SK-N-SH treated with all-trans-retinoic acid at 6 μM for 48 hours (cell line): ENCODE results near the gene IGDCC3.

Experiments
- ARNTL ChIP-seq: fragments of 450-650 bp; formaldehyde crosslinking; IDR thresholded peaks from 2 replicates; pipeline ENCODE4 v1.5.0; 2020; ENCODE audit warnings: low read depth, mild to moderate bottlenecking, moderate library complexity, borderline replicate concordance
- GLIS3 ChIP-seq: fragments of 250-450 bp; sonication (Bioruptor Pico); IDR thresholded peaks from 2 replicates; pipeline ENCODE4 v1.5.0; 2020; ENCODE audit warnings: mild to moderate bottlenecking, moderate library complexity
- ISL1 ChIP-seq: fragments of 250-450 bp; sonication (Bioruptor Pico); IDR thresholded peaks from 2 replicates; pipeline ENCODE4 v2.1.2; 2022; ENCODE audit warnings: mild to moderate bottlenecking, moderate library complexity
- PATZ1 ChIP-seq: fragments of 250-450 bp; sonication (Bioruptor Pico); IDR thresholded peaks from 2 replicates; pipeline ENCODE4 v1.8.0; 2020; ENCODE audit warnings: mild to moderate bottlenecking, moderate library complexity, borderline replicate concordance
- POU6F1 ChIP-seq: fragments of 250-450 bp; sonication (Bioruptor Pico); IDR thresholded peaks from 2 replicates; pipeline ENCODE4 v1.8.0; 2021; ENCODE audit warnings: low read depth, mild to moderate bottlenecking, moderate library complexity, borderline replicate concordance
- PPARA ChIP-seq: fragments of 250-450 bp; sonication (Bioruptor Pico); IDR thresholded peaks from 2 replicates; pipeline ENCODE4 v1.5.0; 2020; ENCODE audit warnings: mild to moderate bottlenecking, borderline replicate concordance
- RARB ChIP-seq: fragments of 250-450 bp; sonication (Bioruptor Pico); IDR thresholded peaks from 2 replicates; pipeline ENCODE4 v1.8.0; 2021; ENCODE audit warnings: mild to moderate bottlenecking, moderate library complexity
- TCF4 ChIP-seq: fragments of 250-450 bp; sonication (Bioruptor Pico); IDR thresholded peaks from 2 replicates; pipeline ENCODE4 v1.8.0; 2021; ENCODE audit warnings: mild to moderate bottlenecking, moderate library complexity, borderline replicate concordance
- TSHZ2 ChIP-seq: fragments of 250-450 bp; sonication (Bioruptor Pico); IDR thresholded peaks from 2 replicates; pipeline ENCODE4 v1.5.0; 2020; ENCODE audit warnings: mild to moderate bottlenecking, moderate library complexity
- ZFP3 ChIP-seq: fragments of 250-450 bp; sonication (Bioruptor Pico); IDR thresholded peaks from 2 replicates; pipeline ENCODE4 v1.5.0; 2020; ENCODE audit warnings: mild to moderate bottlenecking, moderate library complexity
- ZFP30 ChIP-seq: fragments of 450-650 bp; formaldehyde crosslinking; IDR thresholded peaks from 2 replicates; pipeline ENCODE4 v1.5.0; 2022; ENCODE audit warnings: mild to moderate bottlenecking, moderate library complexity
- ZNF8 ChIP-seq: fragments of 450-650 bp; formaldehyde crosslinking; IDR thresholded peaks from 2 replicates; pipeline ENCODE4 v1.5.0; 2020; ENCODE audit warnings: mild to moderate bottlenecking, moderate library complexity
- TF ChIP-seq, protein P1 (sequence below): fragments of 250-450 bp; sonication (Bioruptor Pico); IDR thresholded peaks from 2 replicates; pipeline ENCODE4 v1.5.1; 2020; ENCODE audit warnings: low read depth, mild to moderate bottlenecking, moderate library complexity

DNA sequence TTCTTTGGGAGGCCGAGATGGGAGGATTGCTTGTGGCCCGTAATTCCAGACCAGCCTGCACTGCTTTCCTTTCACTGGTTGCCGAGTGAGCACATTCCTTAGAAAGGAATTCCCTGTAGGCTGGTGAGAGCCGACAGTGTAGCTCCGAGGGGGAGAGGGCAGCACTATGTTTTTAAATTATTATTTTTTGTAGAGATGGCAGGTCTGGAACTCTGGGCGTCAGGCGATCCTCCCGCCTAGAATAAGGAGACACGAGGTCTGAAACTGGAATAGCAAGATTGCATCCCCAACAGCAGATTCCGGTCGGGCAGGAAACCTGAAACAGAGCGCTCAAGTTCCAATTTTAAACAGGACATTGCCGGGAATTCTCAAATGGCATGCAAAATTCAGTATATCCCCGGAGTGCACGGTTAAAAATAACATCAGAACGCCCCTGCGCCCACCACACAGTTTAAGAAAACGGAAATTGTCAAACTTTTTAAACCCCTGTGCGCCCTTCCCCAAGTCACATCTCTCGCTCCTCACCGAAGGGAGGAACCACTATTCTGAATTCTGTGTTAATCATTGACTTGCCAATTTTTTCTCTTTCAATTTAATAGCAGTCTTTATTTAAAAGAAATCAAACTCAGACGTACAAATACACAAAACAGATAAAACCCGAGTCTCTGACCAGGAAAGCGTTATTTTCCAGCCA is 74.0 kb downstream of the IGDCC3 start:
- TF ChIP-seq ZNF8 (no peak), ZFP3 (CRISPR knock-in tag) (0 out of 2 replicates have a peak, but pooled peaks have one; percentile 13), TCF4 (CRISPR knock-in tag) (no peak), RARB (no peak), PPARA (CRISPR knock-in tag) (no peak), ZFP30 (no peak), ARNTL (CRISPR knock-in tag) (no peak), GLIS3 (CRISPR knock-in tag) (no peak), POU6F1 (CRISPR knock-in tag) (no peak), ISL1 (0 out of 2 replicates have a peak, but pooled peaks have one; percentile 26), TSHZ2 (CRISPR knock-in tag) (no peak), PATZ1 (CRISPR knock-in tag) (no peak)
- TF ChIP-seq, protein P1, sequence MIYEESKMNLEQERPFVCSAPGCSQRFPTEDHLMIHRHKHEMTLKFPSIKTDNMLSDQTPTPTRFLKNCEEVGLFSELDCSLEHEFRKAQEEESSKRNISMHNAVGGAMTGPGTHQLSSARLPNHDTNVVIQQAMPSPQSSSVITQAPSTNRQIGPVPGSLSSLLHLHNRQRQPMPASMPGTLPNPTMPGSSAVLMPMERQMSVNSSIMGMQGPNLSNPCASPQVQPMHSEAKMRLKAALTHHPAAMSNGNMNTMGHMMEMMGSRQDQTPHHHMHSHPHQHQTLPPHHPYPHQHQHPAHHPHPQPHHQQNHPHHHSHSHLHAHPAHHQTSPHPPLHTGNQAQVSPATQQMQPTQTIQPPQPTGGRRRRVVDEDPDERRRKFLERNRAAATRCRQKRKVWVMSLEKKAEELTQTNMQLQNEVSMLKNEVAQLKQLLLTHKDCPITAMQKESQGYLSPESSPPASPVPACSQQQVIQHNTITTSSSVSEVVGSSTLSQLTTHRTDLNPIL (CRISPR knock-in tag): no peak
